Astrocyte of the cerebellum (primary cell): ENCODE data around the gene CLASP1.
"Not testable (repeated sequence)": the region's sequence is repeated elsewhere in the genome, so short reads cannot be mapped to it uniquely, and the experiment has no call there.

ENCODE experiments used
- DNase-seq: peaks from one replicate; pipeline ENCODE4 v3.0.0-alpha.2; 2011; ENCODE audit warnings: low read depth
- H3K4me3 ChIP-seq: 2 replicates; pipeline ENCODE4 v1.5.1; 2011; ENCODE audit warnings: mild to moderate bottlenecking, low read depth, low read length, moderate library complexity
- in situ Hi-C: cut with HindIII; loops from 2 replicates; pipeline ENCODE4 v1.10.0; 2017; ENCODE audit warnings: low sequenced_read_pairs
- TF ChIP-seq, protein P1 (sequence below): IDR thresholded peaks from 2 replicates; pipeline ENCODE4 v1.5.1; 2012; ENCODE audit warnings: low read length, low read depth, moderate library complexity, mild to moderate bottlenecking; ENCODE audit errors: missing control alignments

The CLASP1 gene

DNA sequence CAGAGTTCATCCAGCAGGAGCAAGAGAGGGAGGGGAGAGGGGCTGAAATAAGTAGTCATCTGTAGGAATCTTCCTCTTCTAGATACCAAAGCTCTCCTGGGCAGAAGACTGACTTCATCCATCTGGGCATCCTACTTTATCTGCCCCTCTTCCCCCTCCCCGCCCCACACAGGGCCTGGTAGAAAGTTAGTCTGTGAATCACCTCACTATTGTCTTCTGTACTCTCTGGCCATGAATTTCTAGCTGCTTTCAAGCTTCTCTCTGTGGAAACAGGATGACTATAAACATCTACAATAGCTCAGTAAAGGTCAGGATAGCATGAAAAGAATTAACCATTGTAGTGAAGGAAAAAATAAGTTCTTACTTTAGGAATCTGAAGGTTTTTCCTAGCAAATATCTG lies 166.2 kb downstream of the CLASP1 start:
- no peak for DNase-seq
- no peak overlapping the region for H3K4me3 ChIP-seq
- in situ Hi-C loops: no loop called here
- TF ChIP-seq, protein P1, sequence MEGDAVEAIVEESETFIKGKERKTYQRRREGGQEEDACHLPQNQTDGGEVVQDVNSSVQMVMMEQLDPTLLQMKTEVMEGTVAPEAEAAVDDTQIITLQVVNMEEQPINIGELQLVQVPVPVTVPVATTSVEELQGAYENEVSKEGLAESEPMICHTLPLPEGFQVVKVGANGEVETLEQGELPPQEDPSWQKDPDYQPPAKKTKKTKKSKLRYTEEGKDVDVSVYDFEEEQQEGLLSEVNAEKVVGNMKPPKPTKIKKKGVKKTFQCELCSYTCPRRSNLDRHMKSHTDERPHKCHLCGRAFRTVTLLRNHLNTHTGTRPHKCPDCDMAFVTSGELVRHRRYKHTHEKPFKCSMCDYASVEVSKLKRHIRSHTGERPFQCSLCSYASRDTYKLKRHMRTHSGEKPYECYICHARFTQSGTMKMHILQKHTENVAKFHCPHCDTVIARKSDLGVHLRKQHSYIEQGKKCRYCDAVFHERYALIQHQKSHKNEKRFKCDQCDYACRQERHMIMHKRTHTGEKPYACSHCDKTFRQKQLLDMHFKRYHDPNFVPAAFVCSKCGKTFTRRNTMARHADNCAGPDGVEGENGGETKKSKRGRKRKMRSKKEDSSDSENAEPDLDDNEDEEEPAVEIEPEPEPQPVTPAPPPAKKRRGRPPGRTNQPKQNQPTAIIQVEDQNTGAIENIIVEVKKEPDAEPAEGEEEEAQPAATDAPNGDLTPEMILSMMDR: no peak

DNA sequence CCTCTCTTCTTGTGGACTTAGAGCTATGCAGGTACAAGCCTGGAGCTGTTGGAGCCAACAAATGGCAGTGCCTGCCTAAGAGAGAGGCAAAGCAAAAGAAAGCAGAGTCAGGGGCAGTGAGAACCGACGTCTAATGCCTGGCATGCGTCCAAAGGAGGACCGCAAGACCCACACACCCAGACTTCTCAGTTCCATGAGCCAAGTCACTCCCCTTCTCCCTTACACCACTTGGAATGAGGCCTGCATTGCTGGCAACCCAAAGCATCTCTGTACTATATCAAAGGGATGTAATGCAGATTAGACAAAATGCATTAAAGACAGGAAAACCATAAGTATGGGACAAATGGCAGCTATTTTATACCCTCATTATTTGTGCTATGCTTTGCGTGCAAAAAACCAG lies 168.4 kb downstream of the CLASP1 start:
- H3K4me3 ChIP-seq: no peak overlapping the region
- peak; percentile 98 for DNase-seq
- TF ChIP-seq, protein P1: no peak
- in situ Hi-C loops: no loop called here

DNA sequence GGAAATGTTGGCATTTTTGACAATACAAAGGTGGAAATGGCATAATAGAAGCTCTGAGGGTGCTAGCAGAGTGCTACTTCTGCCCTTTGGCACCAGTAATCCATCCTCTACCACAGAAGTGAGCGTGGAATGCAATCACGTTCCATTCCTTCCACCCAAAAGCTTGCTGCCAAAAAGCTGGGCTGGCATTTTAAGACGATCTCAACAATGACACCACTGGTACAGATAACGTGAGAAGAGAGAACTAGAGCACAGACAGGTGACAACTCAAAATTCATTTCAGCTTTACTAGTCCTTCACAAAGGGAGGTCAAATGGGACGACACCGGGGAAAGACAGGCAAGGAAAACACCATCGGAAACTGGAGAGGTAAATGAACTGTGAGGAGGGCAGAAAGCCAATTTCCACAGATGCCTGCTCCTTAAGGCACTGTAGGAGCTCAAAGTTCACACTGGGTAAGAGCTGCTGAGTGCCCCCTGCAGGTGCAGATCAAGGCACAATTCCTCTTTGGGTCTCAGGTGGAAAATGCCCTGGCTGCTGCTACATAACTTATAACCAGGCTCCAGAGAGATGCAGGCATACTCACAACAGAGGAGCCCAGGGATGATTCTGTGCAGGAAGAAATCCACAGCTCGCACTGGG lies 169.3 kb downstream of the CLASP1 start:
- in situ Hi-C loops: loop anchor here (10.0 kb wide), 1 partner anchor 55 kb away; no protein-coding TSS in a partner anchor
- no peak overlapping the region for H3K4me3 ChIP-seq
- TF ChIP-seq, protein P1: peak; percentile 44
- no peak for DNase-seq

DNA sequence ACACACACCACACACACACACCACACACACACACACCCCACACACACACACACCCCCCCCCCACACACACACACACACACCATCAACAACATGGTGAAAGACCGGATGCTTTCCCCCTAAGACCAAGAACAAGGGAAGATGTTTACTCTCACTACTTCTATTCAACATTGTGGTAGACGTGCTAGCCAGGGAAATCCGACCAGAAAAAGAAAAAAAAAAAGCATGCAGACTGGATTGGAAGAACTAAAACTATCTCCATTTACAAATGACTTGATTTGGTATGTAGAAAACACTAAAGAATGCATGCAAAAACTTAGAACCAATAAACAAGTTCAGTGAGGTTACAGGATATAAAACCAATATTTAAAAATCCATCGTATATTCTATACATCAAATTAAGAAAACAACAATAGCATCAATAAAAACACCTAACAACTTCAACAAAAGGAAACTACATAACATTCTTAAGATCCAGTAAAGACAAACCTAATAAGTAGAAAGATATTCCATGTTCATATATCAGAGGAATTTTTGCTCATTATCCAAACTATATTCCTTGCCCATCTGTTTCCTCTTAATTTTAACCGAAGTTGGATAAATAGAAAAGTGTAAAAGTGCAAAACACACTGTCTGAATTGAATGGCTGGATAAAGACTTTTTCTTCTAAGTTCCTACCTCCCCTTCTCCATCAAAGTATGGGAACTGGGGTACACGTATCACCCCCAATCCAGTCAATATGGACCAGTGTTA lies 170.1 kb downstream of the CLASP1 start:
- in situ Hi-C loops: loop anchor here (10.0 kb wide), 1 partner anchor 54 kb away; no protein-coding TSS in a partner anchor
- TF ChIP-seq, protein P1: no peak
- H3K4me3 ChIP-seq: no peak overlapping the region
- no peak for DNase-seq

DNA sequence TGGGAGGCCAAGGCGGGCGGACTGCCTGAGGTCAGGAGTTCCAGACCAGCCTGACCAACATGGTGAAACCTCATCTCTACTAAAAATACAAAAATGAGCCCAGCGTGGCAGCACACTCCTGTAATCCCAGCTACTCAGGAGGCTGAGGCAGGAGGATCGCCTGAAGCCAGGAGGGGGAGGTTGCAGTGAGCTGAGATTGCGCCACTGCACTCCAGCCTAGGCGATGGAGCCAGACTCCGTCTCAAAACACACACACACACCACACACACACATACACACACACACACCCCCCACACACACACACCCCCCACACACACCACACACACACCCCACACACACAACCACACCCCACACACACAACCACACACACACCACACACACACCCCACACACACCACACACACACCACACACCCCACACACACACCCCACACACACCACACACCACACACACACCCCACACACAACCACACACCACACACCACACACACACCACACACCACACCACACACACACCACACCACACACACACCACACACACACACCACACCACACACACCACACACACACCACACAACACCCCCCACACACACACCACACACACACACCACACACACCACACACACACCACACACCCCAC lies 170.8 kb downstream of the CLASP1 start:
- in situ Hi-C loops: loop anchor here (10.0 kb wide), 1 partner anchor 54 kb away; no protein-coding TSS in a partner anchor
- not testable (repeated sequence) for DNase-seq, H3K4me3 ChIP-seq

DNA sequence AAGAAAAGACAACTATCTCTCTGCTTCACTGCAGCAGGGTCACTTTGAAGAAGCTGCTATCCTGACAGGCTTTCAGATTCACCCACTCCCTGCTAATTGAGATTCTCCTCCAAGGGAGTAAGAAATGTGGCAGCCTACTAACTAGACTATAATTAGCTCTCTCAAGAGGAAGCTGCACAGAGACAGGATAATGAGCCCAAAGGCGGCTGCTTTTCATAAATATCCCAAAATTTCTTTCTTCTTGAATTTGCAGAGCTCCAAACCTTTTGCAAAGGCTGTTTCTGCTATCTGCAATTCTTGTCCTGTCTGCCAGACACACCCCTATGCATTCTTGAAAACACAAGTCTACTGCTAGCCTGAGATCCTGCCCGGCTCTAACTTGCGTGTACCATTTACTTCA lies 172.6 kb downstream of the CLASP1 start:
- no peak for DNase-seq
- TF ChIP-seq, protein P1: no peak
- in situ Hi-C loops: loop anchor here (10.0 kb wide), 1 partner anchor 52 kb away; no protein-coding TSS in a partner anchor
- no peak overlapping the region for H3K4me3 ChIP-seq
